GM19239 (cell line): ENCODE results near the gene SERPINI1.

Experiments used
- DNase-seq: peaks from one replicate; pipeline ENCODE4 v3.0.0; 2011; ENCODE audit warnings: low spot score; ENCODE audit not compliant: insufficient read length
- FAIRE-seq: peaks from 2 replicates; lab custom pipeline; 2011; peaks lifted over from hg19 to GRCh38; lab: Jason Lieb, UNC

The SERPINI1 gene

DNA sequence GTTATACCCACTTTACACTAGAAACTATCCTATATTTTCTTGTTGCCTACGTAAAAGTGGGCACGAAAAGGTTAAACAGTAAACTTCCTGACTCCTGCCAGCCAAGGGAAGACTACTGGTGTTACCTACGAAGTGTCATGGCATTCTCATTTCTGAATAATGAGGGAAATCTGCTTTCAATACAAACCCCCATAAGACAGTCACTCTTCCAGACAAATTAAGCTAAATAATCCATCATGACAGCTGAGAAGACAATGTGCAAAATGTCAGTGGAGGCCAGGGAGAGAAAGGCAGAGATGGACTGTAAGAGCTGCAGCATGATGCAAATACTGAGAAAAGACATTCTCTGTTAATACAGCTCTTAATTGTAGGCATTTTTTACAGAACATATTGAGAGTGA, 136.5 kb downstream of the SERPINI1 start:
- FAIRE-seq (no peak), DNase-seq (no peak)

- no peak for DNase-seq
- no peak for FAIRE-seq
Measured at GRCh38 chr3:167872941-167873340, 137.4 kb downstream of the SERPINI1 start.

DNA sequence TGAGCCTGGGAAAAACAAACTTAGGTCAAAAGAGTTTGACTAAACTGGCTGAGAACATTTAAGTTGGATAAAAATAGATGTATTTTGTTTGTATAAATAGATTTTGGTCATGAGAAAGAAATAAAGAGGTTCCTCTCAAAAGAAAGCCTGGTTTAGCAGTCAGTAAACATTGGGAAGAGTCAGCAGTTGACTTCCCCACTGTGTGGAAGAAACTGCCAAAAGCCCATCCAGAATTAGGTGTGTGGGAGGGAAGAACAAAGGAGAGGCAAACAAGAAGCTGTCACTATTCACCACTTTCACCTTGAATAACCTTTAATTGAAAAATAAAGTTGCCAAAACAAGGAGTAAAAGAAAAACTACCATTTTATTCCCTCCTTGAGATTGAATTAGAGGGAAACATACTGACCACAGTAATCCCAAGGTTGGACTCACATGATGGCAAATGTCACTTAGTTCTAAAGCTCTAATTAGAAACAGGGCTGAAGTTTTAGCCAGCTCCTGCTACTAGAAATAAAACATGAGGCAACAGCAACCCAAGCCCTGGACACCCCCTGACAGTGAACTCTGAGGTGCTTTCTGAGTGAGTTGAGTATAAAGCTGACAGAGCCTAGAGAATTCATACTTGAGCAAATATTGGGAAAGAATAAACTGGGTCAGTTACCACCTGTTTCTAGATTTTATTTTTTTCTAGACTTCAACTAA, 139.3 kb downstream of the SERPINI1 start:
- DNase-seq (no peak), FAIRE-seq (no peak)
